HG03135 (cell line): Measurements from ENCODE around the gene GRIN2A.

ENCODE experiments used
- ATAC-seq: cut with Tn5 transposase; IDR thresholded peaks from one replicate; pipeline ENCODE4 v1.9.1; 2021; ENCODE audit warnings: mild to moderate bottlenecking, moderate library complexity; ENCODE audit not compliant: unreplicated experiment

The GRIN2A gene

DNA sequence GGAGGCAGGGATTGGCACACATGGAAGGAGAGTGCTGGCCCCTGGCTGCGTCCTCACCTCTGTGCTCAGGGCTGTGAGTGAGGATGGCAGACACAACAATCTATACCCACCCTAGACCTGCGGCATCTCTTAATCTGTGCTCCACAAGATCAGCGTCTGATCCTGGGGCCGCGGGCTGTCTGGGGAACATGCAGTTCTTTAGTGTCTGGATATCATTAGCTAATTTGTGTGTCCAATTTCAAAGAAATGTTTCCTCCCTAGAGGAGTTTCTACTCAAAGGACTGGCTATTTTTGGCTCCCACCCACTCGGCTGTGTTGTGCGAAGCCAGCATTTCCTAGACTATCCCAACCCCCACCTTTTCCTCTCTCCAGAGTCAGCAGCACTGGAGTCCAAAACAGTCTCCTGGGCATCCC, 93.8 kb downstream of the GRIN2A start:
- ATAC-seq, result no peak

DNA sequence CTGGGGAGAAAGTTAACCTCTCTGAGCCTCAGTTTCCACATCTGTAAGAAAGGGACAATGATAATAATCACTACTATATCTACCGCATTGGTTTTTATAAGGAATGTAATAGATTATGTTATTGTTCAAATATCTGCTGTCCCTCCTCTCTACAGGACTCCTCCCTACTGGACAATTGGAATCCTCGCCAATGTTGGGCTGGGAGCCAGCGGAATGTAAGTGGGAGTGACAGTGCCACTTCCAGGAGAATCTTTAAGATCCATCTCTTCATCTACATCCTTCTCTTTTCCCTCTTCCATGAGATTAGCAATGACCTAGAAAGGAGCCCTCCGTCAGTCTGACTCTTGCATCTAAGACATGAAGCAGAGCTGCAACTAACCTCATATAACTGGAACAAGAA, 95.1 kb downstream of the GRIN2A start:
- no peak for ATAC-seq

DNA sequence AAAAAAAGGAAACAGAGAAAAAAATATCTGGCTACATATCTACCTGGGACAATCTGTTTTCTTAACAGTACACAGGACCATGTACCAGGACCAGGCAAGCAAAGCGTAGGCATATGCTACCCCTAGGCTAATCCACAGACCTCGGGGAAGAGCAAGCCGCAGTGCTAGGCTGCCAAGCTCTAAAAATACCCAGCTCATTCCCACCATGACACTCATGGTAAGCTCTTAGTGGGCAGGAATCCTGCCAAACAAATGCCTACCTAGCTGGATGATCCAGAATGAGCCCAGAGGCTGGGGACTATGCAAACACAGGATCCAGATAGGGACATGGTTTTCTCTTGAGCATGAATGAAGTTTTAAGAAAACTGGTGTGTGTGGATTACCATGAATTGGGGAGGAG, 95.6 kb downstream of the GRIN2A start:
- no peak for ATAC-seq

DNA sequence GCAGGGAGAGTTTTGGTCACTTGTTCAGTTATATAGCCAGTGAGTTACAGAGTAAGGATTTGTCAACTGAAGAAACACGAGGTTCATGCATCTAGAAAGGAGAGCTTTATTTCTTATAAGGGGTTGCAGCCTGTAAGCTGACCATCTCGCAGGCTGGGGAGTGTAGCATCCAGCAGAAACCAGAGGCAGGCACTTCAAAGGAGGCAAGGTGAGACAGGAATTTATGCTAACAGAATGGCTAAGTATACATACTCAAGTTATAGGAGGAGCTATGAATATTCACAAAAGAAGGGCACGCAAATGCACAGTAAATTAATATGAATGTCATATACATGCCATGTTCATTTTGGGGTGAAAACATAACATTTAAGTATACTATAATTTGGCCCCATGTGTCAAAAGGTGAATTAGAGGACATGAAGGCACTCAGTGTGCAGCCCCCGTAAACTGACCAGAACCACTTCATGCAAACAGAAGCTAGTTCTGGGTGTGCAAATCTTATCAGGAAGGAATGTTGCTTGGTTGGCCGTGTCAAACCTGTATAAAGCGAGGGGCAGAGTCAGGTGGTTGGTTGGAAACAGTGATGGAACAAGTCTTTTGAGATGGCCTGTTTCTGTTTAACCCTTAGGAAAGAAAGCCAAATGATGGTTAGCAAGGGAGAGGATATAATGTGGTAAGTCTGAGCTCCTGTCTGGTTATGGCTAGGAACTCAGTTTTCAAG, 97.0 kb downstream of the GRIN2A start:
- ATAC-seq, result no peak

DNA sequence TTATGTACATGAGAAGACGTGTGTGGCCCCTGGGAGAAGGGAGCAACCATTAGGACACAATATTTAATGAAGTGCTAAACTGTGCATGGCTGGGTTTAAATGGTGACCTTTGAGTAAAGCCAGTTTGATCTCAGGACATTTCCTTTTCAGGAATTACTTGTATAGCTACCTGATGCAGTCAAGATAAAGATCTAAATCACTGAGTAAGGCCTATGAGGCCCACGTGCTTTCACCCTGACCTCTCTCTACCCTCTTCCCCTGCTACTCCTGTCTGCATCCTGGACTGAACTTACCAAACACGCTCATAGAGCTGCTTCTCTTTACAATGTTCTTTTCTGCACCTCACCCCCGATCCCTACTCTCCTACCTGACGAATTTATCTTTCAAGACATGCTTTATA, 98.9 kb downstream of the GRIN2A start:
- no peak for ATAC-seq

DNA sequence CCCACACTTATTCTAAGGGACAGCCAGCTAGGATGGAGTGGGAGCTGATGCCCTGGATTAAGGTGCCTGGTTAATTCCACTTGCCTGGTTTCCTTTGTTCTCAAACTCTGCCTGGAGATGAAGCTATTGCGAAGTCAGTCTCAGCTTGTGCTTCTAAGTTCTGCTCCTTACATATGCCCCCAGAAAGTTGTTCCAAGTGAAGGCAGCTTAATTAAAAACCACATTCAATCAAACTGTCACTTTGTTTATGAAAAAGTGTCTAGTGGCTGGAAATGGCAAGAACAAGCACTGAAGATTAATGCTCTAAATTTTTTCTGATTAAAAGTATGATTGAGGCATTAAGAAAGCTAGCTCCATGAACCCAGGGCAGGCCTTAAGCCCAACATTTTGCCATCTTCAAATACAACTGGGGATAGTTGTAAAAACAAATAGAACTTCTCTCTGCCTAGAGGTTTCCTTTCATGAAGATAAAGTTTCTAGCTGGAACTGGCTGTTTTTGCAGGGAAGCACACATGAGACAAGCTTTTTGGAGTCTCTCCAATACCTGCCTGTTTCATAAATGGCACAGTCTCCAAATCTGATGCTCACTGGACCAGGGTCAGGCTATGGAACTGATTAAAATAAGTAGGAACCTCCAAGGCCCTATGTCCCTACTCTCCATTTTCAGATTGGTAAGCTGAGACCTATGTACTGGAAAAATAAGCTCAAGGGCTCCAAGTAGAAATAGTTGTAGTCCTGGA, 100.9 kb downstream of the GRIN2A start:
- ATAC-seq, result no peak

DNA sequence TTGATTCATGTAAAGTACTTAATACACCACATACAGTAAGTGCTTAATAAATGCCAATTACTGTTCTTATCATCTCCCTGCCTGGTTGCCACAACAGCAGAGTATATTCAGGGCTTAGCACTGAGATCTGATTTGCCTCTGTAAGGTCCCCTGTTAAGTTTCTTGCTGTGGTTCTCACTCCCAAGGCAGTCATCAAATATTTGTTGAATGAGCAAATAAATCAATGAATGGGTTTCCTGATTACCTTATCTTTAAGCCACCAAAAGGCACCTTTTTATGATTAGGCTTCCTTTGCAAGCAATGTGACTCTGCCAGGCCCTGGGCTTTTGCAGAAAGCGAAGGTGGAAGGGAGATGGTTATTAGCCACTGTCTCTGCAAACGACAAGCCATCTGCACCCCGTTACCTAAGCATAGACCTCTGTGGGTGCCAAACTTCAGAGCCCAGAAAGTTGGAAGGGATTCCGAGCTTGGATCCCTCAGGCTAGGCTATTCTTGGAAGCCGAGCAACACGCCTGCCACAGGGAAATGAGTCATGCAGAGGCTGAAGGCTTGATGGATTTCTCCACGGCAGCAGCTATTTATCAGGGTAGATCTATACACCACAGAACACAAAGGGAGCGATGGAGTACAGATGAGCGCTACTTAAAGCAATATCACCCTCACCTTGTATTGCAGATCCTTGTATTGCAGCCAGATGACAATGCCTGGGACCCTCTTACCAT, 102.0 kb downstream of the GRIN2A start:
- ATAC-seq, result no peak

DNA sequence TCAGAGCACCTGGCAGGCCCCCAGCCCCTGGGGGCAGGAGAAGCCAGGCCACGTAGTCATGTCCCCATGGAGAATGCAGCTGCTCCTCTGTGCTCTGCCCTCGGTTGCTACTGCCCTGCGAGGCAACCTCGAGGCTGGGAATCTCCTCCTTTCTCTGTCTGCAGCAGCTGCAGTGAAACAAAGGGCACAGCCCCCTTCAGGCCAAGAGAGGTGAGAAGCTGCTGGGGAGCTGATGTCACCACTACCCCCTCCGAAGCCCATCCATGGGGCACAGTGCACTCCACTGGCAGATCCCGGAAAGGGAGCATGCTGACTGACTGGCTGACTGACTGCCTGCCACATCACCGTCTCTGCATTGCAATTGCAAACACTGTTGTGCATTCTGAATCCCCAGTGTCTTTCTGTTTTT, 103.7 kb downstream of the GRIN2A start:
- ATAC-seq, result no peak

DNA sequence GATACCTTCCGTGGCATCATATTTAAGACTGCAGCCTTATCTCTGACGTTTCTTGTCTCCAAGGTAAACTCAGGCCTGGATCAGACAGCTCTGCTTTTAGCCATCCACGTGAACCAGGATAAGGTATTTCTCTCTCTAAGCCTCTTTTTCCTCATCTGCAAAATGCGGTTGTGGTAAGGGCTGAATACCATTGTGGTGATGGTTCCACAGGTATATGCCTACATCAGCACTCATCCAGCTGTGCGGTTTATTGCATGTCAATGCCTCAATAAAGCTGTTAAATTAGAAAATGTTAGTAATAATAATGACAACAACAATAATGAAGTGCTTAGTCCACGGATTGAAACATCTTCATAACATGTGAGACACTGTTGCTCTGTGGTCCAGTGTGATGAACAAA, 104.4 kb downstream of the GRIN2A start:
- ATAC-seq, result no peak

DNA sequence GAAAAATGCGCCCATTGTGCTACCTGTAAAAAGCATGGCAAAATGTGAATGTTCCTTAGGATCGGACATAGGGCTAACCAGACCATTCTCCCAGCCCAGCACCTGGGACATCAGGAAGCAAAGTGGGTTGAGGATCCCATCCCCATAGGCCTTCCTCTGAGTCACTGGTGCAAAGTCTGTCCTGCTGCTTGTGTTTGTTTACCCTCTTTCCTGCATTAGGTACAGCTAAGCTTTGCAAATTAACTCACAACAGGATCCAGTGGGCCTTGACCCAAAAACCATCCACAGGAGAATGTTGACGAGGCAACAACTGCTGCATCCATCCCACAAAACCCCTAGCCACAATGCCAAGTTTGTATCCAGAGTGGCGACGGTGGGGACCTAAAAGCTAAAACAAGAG, 106.2 kb downstream of the GRIN2A start:
- ATAC-seq, result no peak

DNA sequence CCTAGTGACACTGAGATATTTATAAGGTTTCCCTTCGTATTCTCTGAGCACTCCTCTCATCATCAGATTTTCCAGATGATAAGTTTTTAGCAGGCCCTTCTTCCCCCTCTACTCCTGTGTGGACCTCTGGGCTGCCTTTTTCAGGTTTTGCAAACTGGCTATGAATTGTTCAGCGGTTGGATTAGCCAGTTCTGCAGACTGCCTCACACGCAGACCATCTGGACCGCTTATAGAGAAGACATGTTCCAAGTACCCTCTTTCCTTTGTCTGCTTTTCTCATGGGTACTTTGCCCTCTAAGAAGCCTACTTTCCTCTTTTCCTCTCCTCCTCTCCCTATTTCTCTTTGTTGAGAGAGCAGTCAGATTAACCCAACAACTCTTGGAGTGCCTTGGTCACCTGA, 111.6 kb downstream of the GRIN2A start:
- ATAC-seq, result no peak

DNA sequence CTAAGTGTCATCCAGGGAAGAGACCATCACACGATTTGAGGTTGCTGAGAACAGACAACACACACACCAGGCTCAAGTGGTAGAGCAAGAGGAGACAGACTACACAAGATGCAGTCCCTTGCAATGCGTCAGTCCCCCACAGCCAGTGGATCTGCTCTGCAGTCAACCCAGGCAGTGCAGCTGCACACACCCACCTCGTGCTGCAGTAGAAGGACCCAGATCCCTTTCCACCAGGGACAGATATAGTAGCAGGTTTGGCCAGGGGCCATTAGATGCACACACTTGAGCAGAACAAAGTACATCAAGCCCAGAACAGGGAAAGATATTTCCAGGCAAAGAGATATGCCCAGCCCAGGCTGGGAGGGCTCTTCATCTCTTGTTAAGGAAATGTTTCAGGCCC, 112.9 kb downstream of the GRIN2A start:
- ATAC-seq, result no peak

DNA sequence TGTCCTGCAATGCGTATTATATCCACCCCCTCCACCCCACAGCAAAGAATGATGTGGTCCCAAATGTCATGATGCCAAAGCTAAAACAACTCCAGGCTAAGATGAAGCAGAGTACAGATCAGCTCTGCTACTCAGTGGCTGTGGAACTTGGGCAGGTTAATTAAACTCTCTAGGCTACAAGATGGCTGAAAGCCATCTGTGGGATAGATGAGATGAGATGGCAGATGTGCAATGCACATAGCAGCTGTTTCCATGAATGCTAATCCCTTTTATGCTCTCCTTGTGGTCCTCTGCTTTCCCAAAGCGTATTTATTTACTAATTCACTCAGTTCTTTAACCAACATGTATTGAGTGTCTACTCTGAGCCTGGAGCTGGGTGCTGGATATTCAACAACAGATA, 114.4 kb downstream of the GRIN2A start:
- ATAC-seq, result no peak

DNA sequence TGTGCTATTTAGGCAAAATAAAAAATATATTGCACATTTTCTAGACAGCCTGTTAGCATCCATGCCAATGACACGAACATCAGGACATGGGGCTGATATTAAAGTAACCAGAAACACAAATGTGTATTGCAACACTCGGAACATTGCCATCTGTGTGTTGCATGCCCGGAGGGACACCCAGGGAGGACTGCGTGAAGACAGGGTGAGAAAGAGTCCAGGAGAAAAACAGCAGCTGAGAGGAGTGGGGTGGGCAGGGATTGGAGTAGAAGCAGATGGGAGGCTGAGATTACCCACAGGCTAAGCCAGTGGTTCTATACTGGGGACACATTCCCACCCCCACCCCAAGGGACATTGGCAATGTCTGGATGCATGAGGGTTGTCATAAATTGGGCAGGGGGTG, 114.8 kb downstream of the GRIN2A start:
- ATAC-seq, result no peak

DNA sequence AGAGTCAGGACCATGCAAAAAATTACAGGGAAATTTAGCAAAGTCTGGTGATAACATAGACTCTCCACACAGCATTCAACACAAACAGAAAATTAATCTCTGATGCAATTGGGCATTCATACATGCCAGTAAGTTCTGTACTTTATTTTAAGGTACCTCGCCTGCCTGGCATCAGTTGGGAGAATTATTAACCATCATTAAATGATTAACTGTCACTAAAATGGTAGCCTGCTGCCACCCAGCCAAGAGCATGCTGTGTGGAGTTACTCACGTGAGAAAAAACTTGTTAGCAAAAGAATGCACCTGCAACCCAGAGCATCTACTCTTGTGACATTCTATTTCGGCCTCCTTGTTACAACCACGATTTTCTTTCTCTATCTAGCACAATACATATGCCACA, 117.2 kb downstream of the GRIN2A start:
- ATAC-seq, result no peak

DNA sequence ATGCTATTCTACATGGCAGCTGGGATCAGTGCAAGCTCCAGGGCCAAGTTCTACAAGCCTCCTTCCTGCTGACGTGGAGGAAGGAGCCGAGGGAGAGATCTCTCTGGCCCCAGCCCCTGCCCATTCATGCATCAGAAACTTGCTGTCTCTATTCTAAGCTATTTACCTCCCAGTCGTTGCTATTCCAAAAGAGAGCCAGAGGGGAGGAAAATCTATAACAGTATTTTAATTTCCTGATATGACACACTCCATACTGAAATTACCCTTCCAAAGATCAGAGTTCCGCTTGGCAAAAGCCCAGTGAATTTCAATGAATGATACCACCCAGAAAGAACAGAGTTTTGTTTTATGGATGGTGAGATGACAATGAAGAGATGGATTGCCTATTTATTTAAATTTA, 133.4 kb downstream of the GRIN2A start:
- no peak for ATAC-seq

DNA sequence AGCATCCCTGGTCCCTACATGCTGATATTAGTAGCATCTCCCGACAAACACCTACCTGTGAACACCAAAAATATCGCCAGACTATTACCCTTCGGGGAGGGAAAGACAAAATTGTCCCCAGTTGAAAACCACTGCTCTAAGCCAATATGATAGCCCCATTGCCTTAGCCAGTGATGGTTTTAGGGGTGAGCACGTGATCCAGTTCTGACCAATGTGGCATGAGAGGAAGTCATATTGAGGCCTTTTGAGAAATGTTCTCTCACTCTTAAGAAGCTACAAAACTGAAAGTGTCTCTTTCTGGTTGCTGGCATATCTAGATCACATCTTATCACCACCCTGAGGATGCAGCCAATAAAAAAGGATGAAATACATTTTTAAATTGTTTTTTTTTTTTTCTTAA, 136.3 kb downstream of the GRIN2A start:
- ATAC-seq, result no peak

DNA sequence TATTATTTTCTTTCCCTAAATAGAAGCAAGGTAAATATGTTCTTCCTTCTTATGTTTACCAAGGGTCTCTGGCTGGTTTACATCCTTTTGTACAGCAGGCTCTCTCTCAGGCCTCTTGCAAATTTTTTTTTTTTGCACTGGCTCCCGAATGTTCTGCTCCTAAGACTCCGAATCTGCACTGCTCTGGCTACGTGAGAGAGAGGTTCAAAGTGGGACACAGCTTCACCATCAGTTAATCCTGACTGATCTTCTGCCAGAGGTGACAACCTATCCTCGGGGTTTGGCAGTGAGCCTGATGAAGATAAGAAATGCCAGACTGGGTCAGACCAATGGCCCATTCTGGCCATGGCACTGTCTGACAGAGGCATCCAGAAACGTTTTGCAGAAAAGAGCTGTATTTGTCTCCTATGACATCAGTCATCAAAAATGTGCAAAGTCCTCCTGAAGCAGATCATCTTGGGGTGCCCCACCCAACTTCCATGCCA, 136.9 kb downstream of the GRIN2A start:
- ATAC-seq, result no peak

DNA sequence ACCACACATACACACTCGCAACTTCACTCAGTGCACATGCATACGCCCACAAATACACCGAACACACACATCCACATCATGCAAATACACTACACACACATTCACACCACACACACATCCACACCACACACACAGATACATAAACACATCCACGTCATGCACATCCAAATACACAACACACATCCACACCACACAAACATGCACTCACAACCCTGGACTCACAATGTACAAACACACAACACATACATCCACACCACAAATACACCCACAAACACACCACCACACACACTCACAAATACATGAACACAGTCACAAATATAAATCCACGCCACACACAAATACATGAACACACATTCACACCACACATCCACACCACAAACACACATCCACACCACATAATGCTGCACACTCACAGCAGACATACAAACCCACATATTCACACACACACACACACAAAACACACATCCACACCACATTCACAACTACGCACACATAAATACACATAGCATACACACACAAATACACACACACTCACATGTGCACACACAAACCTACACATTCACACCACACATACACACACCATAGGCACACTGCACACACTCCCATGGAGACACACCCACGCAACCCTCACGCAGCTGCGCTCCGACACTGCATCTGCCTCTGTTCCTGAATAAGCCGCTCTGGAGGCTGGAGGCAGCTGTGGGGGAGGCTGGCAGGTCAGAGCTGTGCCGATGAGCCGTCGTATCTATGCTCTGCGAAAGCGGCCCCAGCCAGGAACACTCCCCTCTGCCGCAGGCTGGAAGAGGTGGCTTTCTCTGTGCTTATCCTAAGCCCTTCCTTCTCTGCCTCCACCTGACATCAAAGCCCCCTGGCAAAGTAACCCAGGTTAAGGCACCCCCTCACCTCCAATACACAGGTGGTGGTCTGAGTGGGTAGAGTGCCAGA, 141.8 kb downstream of the GRIN2A start:
- ATAC-seq, result no peak

DNA sequence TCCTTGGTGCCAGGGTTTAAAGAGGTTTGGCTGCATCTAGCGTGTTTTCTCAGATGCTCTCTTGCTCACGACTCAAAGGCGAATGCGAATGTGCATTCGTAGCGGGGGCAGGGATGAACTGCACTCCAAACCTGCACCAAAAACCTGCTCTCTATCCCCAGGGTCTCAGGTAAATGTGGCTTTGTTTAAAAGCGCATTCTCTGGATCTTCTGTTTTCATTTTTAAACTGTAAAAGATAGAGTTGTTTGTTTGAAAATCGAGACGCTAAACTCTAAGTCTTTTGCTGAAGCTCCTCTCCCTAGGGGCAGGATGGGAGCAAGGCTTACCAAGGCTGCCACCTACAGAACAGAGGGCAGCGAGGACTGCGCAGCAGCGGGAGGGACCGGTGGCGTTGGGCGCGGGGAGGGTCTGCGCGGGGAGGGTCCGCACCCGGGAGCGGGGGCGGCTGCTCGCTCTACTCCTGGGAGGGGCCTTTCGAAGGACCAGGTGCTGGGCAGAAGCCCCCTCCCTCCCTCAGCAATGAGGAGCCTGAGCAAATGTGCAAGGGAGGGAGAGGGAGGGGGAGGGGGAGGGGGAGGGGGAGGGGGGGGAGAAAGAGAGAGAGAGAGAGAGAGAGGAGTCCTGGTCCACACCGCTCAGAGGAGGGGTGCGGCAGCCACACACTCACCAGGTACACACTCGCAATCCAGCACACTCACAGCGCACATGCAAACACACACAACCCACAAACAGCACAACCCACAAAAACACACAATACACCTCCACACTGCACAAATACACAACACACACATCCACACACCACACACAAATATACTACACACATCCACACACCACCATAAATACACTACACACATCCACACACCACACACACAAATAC, 142.8 kb downstream of the GRIN2A start:
- no peak for ATAC-seq
